Measurements from ENCODE around the gene CEACAM20.
"Not testable (repeated sequence)": the region's sequence is repeated elsewhere in the genome, so short reads cannot be mapped to it uniquely, and the experiment has no call there.

CEACAM20 gene

GRCh38 chr19:44570603-44570983, 41.1 kb upstream of the CEACAM20 start:
- in situ Hi-C loops (cut with HindIII; ENCODE audit: low pct_ligation_motif_present, low sequenced_read_pairs) = no loop called here
- Histone ChIP-seq H3K4me3 (ENCODE audit: low read depth, low read length) (no peak overlapping the region), H3K36me3 (replicated peaks) (no peaks in the 10 kb centered on the region), H3K27me3 (replicated peaks) (no peaks in the 10 kb centered on the region), H3K27ac (no peak overlapping the region)
- DNase-seq = no peak
- TF ChIP-seq CTCF (IDR thresholded peaks at IDR 0.05; ENCODE audit: low read depth, low read length, missing control alignments) = no peak

- no peak for TF ChIP-seq CTCF (IDR thresholded peaks at IDR 0.05; ENCODE audit: low read depth, low read length, missing control alignments)
These were observed 38.3 kb upstream of the CEACAM20 start for GRCh38 chr19:44567745-44568144.

GRCh38 chr19:44566984-44567383, 37.5 kb upstream of the CEACAM20 start:
- no peak for DNase-seq
- Histone ChIP-seq H3K4me3 (ENCODE audit: low read depth, low read length) (no peak overlapping the region), H3K36me3 (replicated peaks) (no peaks in the 10 kb centered on the region), H3K27ac (no peak overlapping the region), H3K27me3 (replicated peaks) (no peaks in the 10 kb centered on the region)
- no peak for TF ChIP-seq CTCF (IDR thresholded peaks at IDR 0.05; ENCODE audit: low read depth, low read length, missing control alignments)
- in situ Hi-C loops (cut with HindIII; ENCODE audit: low pct_ligation_motif_present, low sequenced_read_pairs) = no loop called here

More at GRCh38 chr19:44567745-44568144, 38.3 kb upstream of the CEACAM20 start:
- in situ Hi-C loops (cut with HindIII; ENCODE audit: low pct_ligation_motif_present, low sequenced_read_pairs) = no loop called here
- H3K4me3 ChIP-seq (ENCODE audit: low read depth, low read length) = no peak overlapping the region
- H3K36me3 ChIP-seq (replicated peaks) = no peaks in the 10 kb centered on the region
- no peaks in the 10 kb centered on the region for H3K27me3 ChIP-seq (replicated peaks)
- DNase-seq = no peak
- no peak overlapping the region for H3K27ac ChIP-seq

- in situ Hi-C loops (cut with HindIII; ENCODE audit: low pct_ligation_motif_present, low sequenced_read_pairs); H3K27me3 ChIP-seq (replicated peaks); H3K27ac ChIP-seq; H3K36me3 ChIP-seq (replicated peaks); H3K4me3 ChIP-seq (ENCODE audit: low read depth, low read length); DNase-seq: not testable (repeated sequence)
These were observed 33.7 kb upstream of the CEACAM20 start for GRCh38 chr19:44563086-44563655.

GRCh38 chr19:44557933-44558332, 28.5 kb upstream of the CEACAM20 start:
- H3K36me3 ChIP-seq (replicated peaks) = no peaks in the 10 kb centered on the region
- H3K27me3 ChIP-seq (replicated peaks) = no peaks in the 10 kb centered on the region
- in situ Hi-C loops (cut with HindIII; ENCODE audit: low pct_ligation_motif_present, low sequenced_read_pairs) = no loop called here
- no peak for DNase-seq
- H3K27ac ChIP-seq = no peak overlapping the region
- no peak for TF ChIP-seq CTCF (IDR thresholded peaks at IDR 0.05; ENCODE audit: low read depth, low read length, missing control alignments)
- no peak overlapping the region for H3K4me3 ChIP-seq (ENCODE audit: low read depth, low read length)

GRCh38 chr19:44554641-44555246, 25.3 kb upstream of the CEACAM20 start:
- no peak for DNase-seq
- in situ Hi-C loops (cut with HindIII; ENCODE audit: low pct_ligation_motif_present, low sequenced_read_pairs) = no loop called here
- Histone ChIP-seq H3K27me3 (replicated peaks) (no peaks in the 10 kb centered on the region), H3K27ac (no peak overlapping the region), H3K36me3 (replicated peaks) (no peaks in the 10 kb centered on the region), H3K4me3 (ENCODE audit: low read depth, low read length) (no peak overlapping the region)
- no peak for TF ChIP-seq CTCF (IDR thresholded peaks at IDR 0.05; ENCODE audit: low read depth, low read length, missing control alignments)

All from brain microvascular endothelial cell (primary cell).